Cardiac fibroblast (primary cell): ENCODE data around the gene ZNF488.
"Not testable (repeated sequence)": the region's sequence is repeated elsewhere in the genome, so short reads cannot be mapped to it uniquely, and the experiment has no call there.

Source experiments
- DNase-seq, 2 donors: peaks; one replicate each; pipeline versions ENCODE4 v3.0.0 to v3.0.0-alpha.2; 2010; ENCODE audit warnings: low read depth in 2 of 2
- H3K4me3 ChIP-seq, 2 donors: replicated peaks in 1 of 2; 1 replicate in 1 of 2; 2 replicates in 1 of 2; pipeline ENCODE4 v1.5.1; 2011; ENCODE audit warnings: low read depth in 2 of 2, low read length in 2 of 2, mild to moderate bottlenecking in 2 of 2, moderate library complexity in 1 of 2
- CTCF ChIP-seq: IDR thresholded peaks from one replicate; pipeline ENCODE4 v1.5.1; 2011; ENCODE audit warnings: low read depth, mild to moderate bottlenecking, low read length, inconsistent platforms

Gene ZNF488

GRCh38 chr10:47419421-47419820, 35.3 kb upstream of the ZNF488 start:
- no peak for DNase-seq
- no peak for TF ChIP-seq CTCF
- H3K4me3 ChIP-seq: no peak overlapping the region

DNA sequence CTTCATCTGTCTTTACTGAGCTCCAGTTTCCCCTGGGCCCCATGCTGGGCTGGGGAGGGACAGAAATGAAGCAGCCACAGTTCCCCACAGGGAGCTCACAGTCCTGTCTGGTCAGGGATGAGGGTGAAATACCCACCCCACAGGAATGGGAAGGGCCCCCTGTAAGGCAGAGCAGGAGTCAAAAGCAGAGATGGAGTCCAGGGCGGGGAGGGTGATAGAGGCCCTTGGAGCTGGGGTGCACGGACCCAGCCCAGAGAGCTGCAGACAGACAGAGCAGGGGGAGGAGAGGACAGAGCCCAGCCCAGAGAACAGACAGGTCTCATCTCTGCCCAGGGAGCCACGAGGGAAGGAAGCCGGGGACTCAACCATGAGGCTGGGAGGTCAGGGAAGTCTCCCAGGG, 34.9 kb upstream of the ZNF488 start:
- no peak for DNase-seq
- H3K4me3 ChIP-seq: no peak overlapping the region
- no peak for TF ChIP-seq CTCF

- no peak overlapping the region for H3K4me3 ChIP-seq
- no peak for DNase-seq
- no peak for TF ChIP-seq CTCF
Measured at GRCh38 chr10:47418321-47418720, 34.2 kb upstream of the ZNF488 start.

DNA sequence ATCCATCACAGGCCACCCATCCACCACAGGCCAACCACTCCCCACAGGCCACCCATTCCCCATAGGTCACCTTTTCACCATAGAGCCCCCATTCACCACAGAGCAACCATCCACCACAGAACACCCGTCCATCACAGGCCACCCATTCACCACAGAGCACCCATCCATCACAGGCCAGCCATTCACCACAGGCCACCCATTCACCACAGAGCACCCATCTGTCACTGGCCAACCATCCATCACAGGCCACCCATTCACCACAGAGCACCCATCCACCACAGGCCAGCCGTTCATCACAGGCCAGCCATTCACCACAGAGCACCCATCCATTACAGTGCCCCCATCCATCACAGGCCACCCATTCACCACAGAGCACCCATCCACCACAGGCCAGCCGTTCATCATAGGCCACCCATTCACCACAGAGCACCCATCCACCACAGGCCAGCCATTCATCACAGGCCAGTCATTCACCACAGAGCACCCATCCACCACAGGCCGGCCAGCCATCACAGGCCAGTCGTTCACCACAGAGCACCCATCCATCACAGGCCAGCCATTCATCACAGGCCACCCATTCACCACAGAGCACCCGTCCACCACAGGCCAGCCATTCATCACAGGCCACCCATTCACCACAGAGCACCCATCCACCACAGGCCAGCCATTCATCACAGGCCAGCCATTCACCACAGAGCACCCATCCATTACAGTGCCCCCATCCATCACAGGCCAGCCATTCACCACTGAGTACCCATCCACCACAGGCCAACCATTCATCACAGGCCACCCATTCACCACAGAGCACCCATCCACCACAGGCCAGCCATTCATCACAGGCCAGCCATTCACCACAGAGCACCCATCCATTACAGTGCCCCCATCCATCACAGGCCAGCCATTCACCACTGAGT, 32.5 kb upstream of the ZNF488 start:
- DNase-seq: not testable (repeated sequence)

DNA sequence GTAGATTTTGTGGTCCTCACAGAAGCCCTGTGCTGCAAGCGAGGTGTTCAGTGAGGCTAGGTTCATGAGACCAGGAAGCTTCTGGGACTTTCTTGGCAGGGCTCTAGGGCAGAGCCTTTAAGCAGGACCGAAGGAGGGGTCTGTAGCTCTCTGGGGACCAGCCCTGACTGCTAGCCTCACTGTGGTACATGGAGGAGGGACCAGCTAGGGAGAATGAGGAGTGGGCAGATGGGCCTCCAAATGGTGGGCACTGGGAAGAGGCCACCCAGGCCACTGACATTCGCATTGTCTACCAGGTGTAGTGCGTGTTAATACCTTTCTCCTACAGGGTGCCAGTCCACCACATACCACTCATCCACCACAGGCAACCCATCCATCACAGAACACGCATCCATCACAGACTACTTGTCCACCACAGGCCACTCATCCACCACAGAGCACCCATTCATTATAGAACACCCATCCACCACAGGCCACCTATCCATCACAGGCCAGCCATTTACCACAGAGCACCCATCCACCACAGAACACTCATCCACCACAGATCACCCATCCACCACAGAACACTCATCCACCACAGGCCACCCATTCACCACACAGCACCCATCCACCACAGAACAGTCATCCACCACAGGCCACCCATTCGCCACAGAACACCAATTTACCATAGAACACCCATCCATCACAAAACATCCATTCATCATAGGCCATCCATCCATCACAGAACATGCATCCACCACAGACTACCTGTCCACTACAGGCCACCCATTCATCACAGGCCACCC, 31.6 kb upstream of the ZNF488 start:
- H3K4me3 ChIP-seq: no peak overlapping the region
- DNase-seq: no peak
- no peak for TF ChIP-seq CTCF

More for the DNA sequence above, 32.5 kb upstream of the ZNF488 start:
- not testable (repeated sequence) for H3K4me3 ChIP-seq

GRCh38 chr10:47414752-47415519, 30.8 kb upstream of the ZNF488 start:
- DNase-seq: no peak
- H3K4me3 ChIP-seq: no peak overlapping the region
- TF ChIP-seq CTCF: no peak
